SK-N-DZ (cell line): ENCODE data around the gene GPN2.
A peak's percentile ranks its signal among the peaks of the same experiment; 100 is the strongest.

Experiments used
- DNase-seq: peaks from one replicate; pipeline ENCODE4 v3.0.0-alpha.2; 2015; ENCODE audit warnings: low spot score

GPN2 gene

DNA sequence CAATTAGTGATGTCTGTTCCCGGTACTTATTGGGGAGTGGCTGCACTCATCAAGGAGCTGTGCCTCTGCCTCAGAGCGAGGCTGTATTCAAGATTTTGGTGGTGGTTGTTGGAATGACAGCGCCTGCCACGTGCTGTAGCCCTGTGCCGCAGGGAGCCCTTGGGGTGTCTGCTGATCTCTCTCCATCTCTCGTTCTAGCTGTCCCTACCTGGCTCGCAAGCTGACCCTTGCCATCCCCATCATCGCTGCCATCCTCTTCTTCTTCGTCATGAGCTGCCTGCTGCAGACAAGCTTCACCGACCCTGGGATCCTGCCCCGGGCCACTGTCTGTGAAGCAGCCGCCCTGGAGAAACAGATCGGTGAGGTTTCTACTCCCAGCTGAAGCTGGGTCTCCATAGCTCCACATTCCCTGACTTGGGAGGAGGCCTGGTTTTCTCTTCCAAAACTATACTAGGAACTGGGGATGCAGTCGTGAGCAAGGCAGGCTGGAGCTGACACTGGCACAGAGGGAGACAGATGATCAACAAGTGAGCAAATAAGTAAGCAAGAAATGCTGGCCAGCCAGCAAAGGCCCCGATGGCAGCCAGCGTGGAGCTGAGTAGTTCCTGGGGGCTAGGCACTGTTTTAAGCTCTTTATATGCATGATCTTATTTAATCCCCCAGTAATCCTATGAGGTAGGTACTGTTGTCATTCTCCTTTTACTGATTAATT is 57.7 kb downstream of the GPN2 start:
- DNase-seq: no peak

DNA sequence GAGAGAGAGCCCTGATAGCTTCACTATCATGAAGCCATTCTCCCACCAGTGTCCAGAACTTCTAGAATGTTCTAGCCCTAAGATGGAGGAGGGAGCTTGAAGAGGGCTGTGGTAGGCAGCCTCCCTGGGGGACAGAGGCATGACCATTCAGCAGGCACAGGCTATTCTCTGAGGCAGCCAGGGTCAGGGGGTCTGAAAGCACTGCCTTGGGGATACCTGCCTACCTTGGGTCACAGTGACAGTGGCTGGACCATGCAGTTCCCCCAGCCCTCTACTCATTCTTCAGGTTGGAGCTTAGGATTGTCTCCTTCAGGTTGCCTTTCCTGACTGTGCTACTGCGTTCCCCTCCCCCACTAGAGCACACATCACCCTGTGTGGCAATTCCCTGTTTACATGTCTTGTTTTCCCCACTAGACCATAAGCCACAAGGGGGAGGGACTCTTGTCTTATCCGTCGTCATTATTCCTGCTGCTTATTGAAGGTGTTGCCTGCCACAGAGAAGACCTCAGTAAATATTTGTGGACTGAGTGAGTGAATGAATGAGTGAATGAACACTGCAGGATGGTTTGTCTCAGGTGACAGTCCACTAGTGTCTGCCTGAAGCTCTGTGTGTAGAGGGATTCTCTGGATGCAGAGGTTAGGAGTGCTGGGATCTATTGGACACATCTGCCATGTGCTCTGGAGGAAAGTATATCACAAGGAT is 58.4 kb downstream of the GPN2 start:
- DNase-seq: no peak

GRCh38 chr1:26831059-26831458 is 59.0 kb downstream of the GPN2 start:
- no peak for DNase-seq

DNA sequence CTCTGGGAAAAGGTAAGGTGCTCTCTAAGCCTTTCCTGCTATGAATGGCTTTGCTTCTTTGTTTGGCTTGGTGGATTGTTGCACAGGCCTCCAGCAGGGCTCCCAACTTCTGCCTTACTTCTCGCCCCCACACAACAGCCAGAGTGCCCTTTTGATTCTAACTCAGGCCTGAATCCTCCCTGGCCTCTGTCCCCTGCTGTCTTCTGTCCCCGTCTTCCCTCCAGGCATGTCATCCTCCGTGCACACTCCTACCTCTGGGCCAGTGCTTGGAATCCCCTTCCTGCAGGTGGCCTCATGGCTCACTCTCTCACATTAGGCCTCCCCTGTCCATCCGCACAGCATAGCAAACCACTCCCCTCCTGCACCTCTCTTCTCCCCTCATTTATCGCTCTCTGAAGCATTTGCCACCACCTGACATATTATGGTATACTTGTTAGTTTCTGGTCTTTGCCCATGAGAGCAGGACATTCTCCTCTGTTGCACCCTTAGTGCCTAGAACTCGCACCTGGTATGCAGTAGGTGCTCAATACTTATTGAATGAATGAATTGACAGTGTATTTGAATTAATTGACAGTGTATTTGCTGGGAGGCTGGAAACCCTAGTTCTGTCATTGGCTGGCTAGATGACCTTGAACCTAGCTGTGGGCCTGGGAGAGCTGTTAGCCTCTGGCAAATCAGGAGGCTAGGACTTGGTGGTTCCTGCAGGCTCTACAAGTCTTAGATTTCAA is 60.7 kb downstream of the GPN2 start:
- DNase-seq: no peak

- no peak for DNase-seq
Observed at GRCh38 chr1:26828411-26828991, 61.6 kb downstream of the GPN2 start.

DNA sequence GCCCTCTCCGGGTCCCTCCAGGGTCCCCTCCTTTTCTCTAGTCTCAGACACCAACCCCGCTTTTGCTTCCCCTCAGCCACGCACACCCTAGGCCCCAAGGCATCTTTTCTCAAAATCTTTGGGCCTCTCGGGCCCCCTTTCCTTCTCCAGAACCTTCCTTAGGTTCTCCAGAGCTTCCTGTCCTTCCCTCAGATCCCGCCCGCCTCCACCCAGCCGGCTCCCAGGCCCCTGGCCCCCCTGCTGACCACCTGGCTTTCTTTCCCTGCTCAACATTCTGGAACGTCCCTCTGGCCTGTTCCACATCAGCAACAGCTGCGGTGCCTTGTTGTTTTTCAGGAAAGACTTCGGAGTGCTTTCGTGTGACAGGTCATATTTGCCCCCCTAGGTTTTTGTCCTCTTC is 62.4 kb downstream of the GPN2 start:
- no peak for DNase-seq

DNA sequence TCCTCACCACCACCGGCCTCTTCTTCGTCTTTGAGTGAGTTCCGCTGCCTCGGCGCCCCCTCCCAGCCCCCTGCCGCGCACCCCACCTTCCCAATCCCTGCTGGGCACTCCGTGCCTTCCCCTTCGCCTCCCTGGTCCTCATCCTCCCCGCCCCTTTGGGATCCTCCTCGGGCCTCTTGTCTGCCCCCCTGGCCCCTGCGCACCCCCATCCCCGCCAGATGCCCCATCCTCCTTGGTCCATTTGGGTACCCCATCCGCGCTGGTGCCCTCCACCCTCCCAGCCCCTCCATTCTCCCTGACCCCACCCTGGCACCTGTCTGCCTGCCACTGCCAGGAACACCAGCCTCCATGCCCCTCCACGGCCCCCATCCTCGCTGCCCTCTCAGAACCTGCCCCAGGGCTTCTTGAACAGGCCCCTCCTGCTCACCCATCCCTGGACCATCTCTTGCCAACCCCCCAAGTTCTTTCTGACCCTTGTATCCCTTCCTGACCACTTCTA is 62.9 kb downstream of the GPN2 start:
- no peak for DNase-seq

GRCh38 chr1:26826261-26827105 is 63.6 kb downstream of the GPN2 start, which contains the start of gene ZDHHC18:
Gene ZDHHC18, plus strand, starts transcription at chr1:26826688. Its CDS starts 117 bp downstream, at chr1:26826805.
- peak; percentile 44 for DNase-seq
